HEK293 (cell line): ENCODE data around the gene UBE3B.

Experiments used
- CTCF ChIA-PET: fragments of 350-600 bp; formaldehyde crosslinking; extraction: SDS; loops from one replicate; lab custom pipeline; 2021; ENCODE audit warnings: antibody characterized with exemption; lab: Yijun Ruan, JAX
- POLR2A ChIA-PET: fragments of 300-600 bp; formaldehyde crosslinking; extraction: SDS; loops from one replicate; lab custom pipeline; 2020; ENCODE audit warnings: antibody characterized with exemption, inconsistent platforms; lab: Yijun Ruan, JAX
- H3K27ac ChIP-seq: fragments of 200-500 bp; sonication (Bioruptor generic); 2 replicates; pipeline ENCODE4 v1.5.1; 2014; ENCODE audit warnings: low read depth, low read length, control low read depth, inconsistent platforms; ENCODE audit errors: extremely low read depth
- H3K36me3 ChIP-seq, 2 experiments: fragments of 200-500 bp in 1 of 2; sonication (Bioruptor generic) in 1 of 2; 1 replicate in 1 of 2; 2 replicates in 1 of 2; pipeline ENCODE4 v1.5.1; 2014 to 2017; ENCODE audit warnings: inconsistent platforms in 2 of 2, low read length in 2 of 2; ENCODE audit not compliant: control insufficient read depth in 2 of 2, insufficient read depth in 1 of 2
- H3K4me1 ChIP-seq: fragments of 200-500 bp; sonication (Bioruptor generic); 2 replicates; pipeline ENCODE4 v1.5.1; 2014; ENCODE audit warnings: mild to moderate bottlenecking, low read length, inconsistent platforms; ENCODE audit not compliant: control insufficient read depth, insufficient read depth
- H3K4me3 ChIP-seq: 2 replicates; pipeline ENCODE4 v1.5.1; 2011; ENCODE audit warnings: low read depth, mild to moderate bottlenecking, control low read depth, low read length, moderate library complexity
- H3K9me3 ChIP-seq: fragments of 200-500 bp; sonication (Bioruptor generic); 2 replicates; pipeline ENCODE4 v1.5.1; 2014; ENCODE audit warnings: low read depth, low read length, inconsistent platforms; ENCODE audit not compliant: control insufficient read depth, insufficient read depth
- EGR2 ChIP-seq: fragments of 450-650 bp; formaldehyde crosslinking; IDR thresholded peaks from 2 replicates; pipeline ENCODE4 v1.5.1; 2016; ENCODE audit warnings: low read depth, missing biosample characterization, missing genetic modification characterization
- GLIS2 ChIP-seq: fragments of 450-650 bp; formaldehyde crosslinking; IDR thresholded peaks from 2 replicates; pipeline ENCODE4 v1.5.1; 2016; ENCODE audit warnings: missing biosample characterization, missing genetic modification characterization
- HOXD13 ChIP-seq: sonication (generic); formaldehyde crosslinking; IDR thresholded peaks from 2 replicates; pipeline ENCODE4 v1.8.0; 2022; ENCODE audit warnings: missing genetic modification reagents, borderline replicate concordance
- KLF8 ChIP-seq: fragments of 450-650 bp; formaldehyde crosslinking; IDR thresholded peaks from 2 replicates; pipeline ENCODE4 v1.5.1; 2016; ENCODE audit warnings: missing biosample characterization, missing genetic modification characterization
- MYNN ChIP-seq: fragments of 450-650 bp; formaldehyde crosslinking; IDR thresholded peaks from 2 replicates; pipeline ENCODE4 v1.5.1; 2016; ENCODE audit warnings: missing biosample characterization, missing genetic modification characterization, borderline replicate concordance
- PRDM2 ChIP-seq: fragments of 450-650 bp; formaldehyde crosslinking; IDR thresholded peaks from 2 replicates; pipeline ENCODE4 v1.5.1; 2016; ENCODE audit warnings: missing biosample characterization, missing genetic modification characterization, borderline replicate concordance
- PRDM6 ChIP-seq: fragments of 450-650 bp; formaldehyde crosslinking; IDR thresholded peaks from 2 replicates; pipeline ENCODE4 v1.5.1; 2017; ENCODE audit warnings: missing biosample characterization, missing genetic modification characterization
- RBAK ChIP-seq: fragments of 450-650 bp; formaldehyde crosslinking; IDR thresholded peaks from 2 replicates; pipeline ENCODE4 v1.5.1; 2016; ENCODE audit warnings: missing biosample characterization, missing genetic modification characterization
- SP3 ChIP-seq: fragments of 450-650 bp; formaldehyde crosslinking; IDR thresholded peaks from 2 replicates; pipeline ENCODE4 v1.5.1; 2016; ENCODE audit warnings: missing biosample characterization, missing genetic modification characterization
- TCF7L2 ChIP-seq: IDR thresholded peaks from 2 replicates; pipeline ENCODE4 v1.6.1; 2011; ENCODE audit warnings: low read depth, mild to moderate bottlenecking, inconsistent platforms, low read length, moderate library complexity, borderline replicate concordance
- ZBTB21 ChIP-seq: fragments of 450-650 bp; formaldehyde crosslinking; IDR thresholded peaks from 2 replicates; pipeline ENCODE4 v1.5.1; 2017; ENCODE audit warnings: missing biosample characterization, missing genetic modification characterization
- ZFP37 ChIP-seq: fragments of 450-650 bp; formaldehyde crosslinking; IDR thresholded peaks from 2 replicates; pipeline ENCODE4 v1.5.1; 2016; ENCODE audit warnings: missing biosample characterization, missing genetic modification characterization
- ZNF157 ChIP-seq: fragments of 450-650 bp; formaldehyde crosslinking; IDR thresholded peaks from 2 replicates; pipeline ENCODE4 v1.5.1; 2016; ENCODE audit warnings: missing biosample characterization, missing genetic modification characterization
- ZNF169 ChIP-seq: fragments of 450-650 bp; formaldehyde crosslinking; IDR thresholded peaks from 2 replicates; pipeline ENCODE4 v1.5.1; 2016; ENCODE audit warnings: missing biosample characterization, missing genetic modification characterization
- ZNF221 ChIP-seq: fragments of 450-650 bp; formaldehyde crosslinking; IDR thresholded peaks from 2 replicates; pipeline ENCODE4 v1.5.1; 2017; ENCODE audit warnings: missing biosample characterization, missing genetic modification characterization, borderline replicate concordance
- ZNF248 ChIP-seq: fragments of 450-650 bp; formaldehyde crosslinking; IDR thresholded peaks from 2 replicates; pipeline ENCODE4 v1.5.1; 2017; ENCODE audit warnings: missing biosample characterization, missing genetic modification characterization
- ZNF274 ChIP-seq, 2 experiments: fragments of 200-500 bp in 1 of 2; fragments of 450-650 bp in 1 of 2; sonication (Bioruptor generic) in 1 of 2; formaldehyde crosslinking in 1 of 2; IDR thresholded peaks; 2 replicates each; pipeline versions ENCODE4 v1.5.1 to v1.6.1; 2014 to 2016; ENCODE audit warnings: borderline replicate concordance in 1 of 2, inconsistent platforms in 1 of 2, low read length in 1 of 2, missing biosample characterization in 1 of 2, missing genetic modification characterization in 1 of 2
- ZNF391 ChIP-seq: fragments of 450-650 bp; formaldehyde crosslinking; IDR thresholded peaks from 2 replicates; pipeline ENCODE4 v1.5.1; 2016; ENCODE audit warnings: low read depth, missing biosample characterization, missing genetic modification characterization, borderline replicate concordance
- ZNF423 ChIP-seq: fragments of 450-650 bp; formaldehyde crosslinking; IDR thresholded peaks from 2 replicates; pipeline ENCODE4 v1.5.1; 2016; ENCODE audit warnings: missing biosample characterization, missing genetic modification characterization
- ZNF473 ChIP-seq: fragments of 450-650 bp; formaldehyde crosslinking; IDR thresholded peaks from 2 replicates; pipeline ENCODE4 v1.5.1; 2017; ENCODE audit warnings: missing biosample characterization, missing genetic modification characterization
- ZNF529 ChIP-seq: fragments of 450-650 bp; formaldehyde crosslinking; IDR thresholded peaks from 2 replicates; pipeline ENCODE4 v1.5.1; 2017; ENCODE audit warnings: missing genetic modification characterization, missing biosample characterization; ENCODE audit not compliant: insufficient replicate concordance
- ZNF623 ChIP-seq: fragments of 450-650 bp; formaldehyde crosslinking; IDR thresholded peaks from 2 replicates; pipeline ENCODE4 v1.5.1; 2016; ENCODE audit warnings: missing biosample characterization, missing genetic modification characterization
- ZNF670 ChIP-seq: fragments of 450-650 bp; formaldehyde crosslinking; IDR thresholded peaks from 2 replicates; pipeline ENCODE4 v1.5.1; 2016; ENCODE audit warnings: missing biosample characterization, missing genetic modification characterization, low read depth
- ZNF707 ChIP-seq: fragments of 450-650 bp; formaldehyde crosslinking; IDR thresholded peaks from 2 replicates; pipeline ENCODE4 v1.5.1; 2016; ENCODE audit warnings: missing biosample characterization, missing genetic modification characterization

Gene UBE3B

GRCh38 chr12:109561711-109562030 lies 84.2 kb downstream of the UBE3B start:
- Histone ChIP-seq H3K27ac (no peak overlapping the region), H3K4me3 (no peak overlapping the region), H3K36me3 (peaks cover 7 to 44% of the 10 kb centered on the region in 2 experiments; a peak in 2 of 3 replicates), H3K4me1 (no peaks in the 10 kb centered on the region), H3K9me3 (no peaks in the 10 kb centered on the region)
- no peak for TF ChIP-seq ZFP37
- TF ChIP-seq ZNF623 (tag by site-specific recombination) = no peak
- TF ChIP-seq EGR2 (tag by site-specific recombination) = no peak
- TF ChIP-seq TCF7L2 = no peak
- POLR2A ChIA-PET = no interaction called here
- CTCF ChIA-PET = no interaction called here

GRCh38 chr12:109562871-109563270 lies 85.4 kb downstream of the UBE3B start:
- Histone ChIP-seq H3K4me1 (no peaks in the 10 kb centered on the region), H3K4me3 (no peak overlapping the region), H3K9me3 (no peaks in the 10 kb centered on the region), H3K27ac (no peak overlapping the region), H3K36me3 (peaks cover 7 to 53% of the 10 kb centered on the region in 2 experiments; a peak in 2 of 3 replicates)
- TF ChIP-seq HOXD13 = no peak
- TF ChIP-seq ZNF391 (tag by site-specific recombination) = no peak
- TF ChIP-seq ZNF169 (tag by site-specific recombination) = no peak
- TF ChIP-seq KLF8 (tag by site-specific recombination) = no peak
- no peak for TF ChIP-seq ZNF221 (tag by site-specific recombination)
- no peak for TF ChIP-seq GLIS2
- no peak for TF ChIP-seq SP3 (tag by site-specific recombination)
- TF ChIP-seq RBAK (tag by site-specific recombination) = no peak
- TF ChIP-seq MYNN = no peak
- no peak for TF ChIP-seq ZNF707 (tag by site-specific recombination)
- no peak for TF ChIP-seq ZNF529 (tag by site-specific recombination)
- no peak for TF ChIP-seq ZBTB21 (tag by site-specific recombination)
- no peak for TF ChIP-seq PRDM2 (tag by site-specific recombination)
- TF ChIP-seq ZNF670 (tag by site-specific recombination) = no peak
- no peak for TF ChIP-seq ZNF423 (tag by site-specific recombination)
- no peak for TF ChIP-seq ZNF157 (tag by site-specific recombination)
- TF ChIP-seq ZNF473 (tag by site-specific recombination) = no peak
- TF ChIP-seq ZNF248 (tag by site-specific recombination) = no peak
- TF ChIP-seq PRDM6 (tag by site-specific recombination) = no peak
- no peak for TF ChIP-seq ZNF274 (IDR thresholded peaks at IDR 0.05; ENCODE audit: low read length)
- TF ChIP-seq ZNF274 (tag by site-specific recombination; IDR thresholded peaks at IDR 0.05; ENCODE audit: borderline replicate concordance) = no peak
- CTCF ChIA-PET = no interaction called here
- POLR2A ChIA-PET = interaction anchor here (1.2 kb wide), 1 partner anchor 11 kb away, joined by 3 read pairs; the partner anchor contains the start of genes MMAB and MVK
